ENCODE data around the gene C11orf86.
"Not testable (repeated sequence)": the region's sequence is repeated elsewhere in the genome, so short reads cannot be mapped to it uniquely, and the experiment has no call there.

- not testable (repeated sequence) for TF ChIP-seq POLR2A (IDR thresholded peaks at IDR 0.05; ENCODE audit: low read length); GATA1 (IDR thresholded peaks at IDR 0.05; ENCODE audit: low read depth, low read length)
Observed at GRCh38 chr11:67005200-67005599, 30.1 kb downstream of the C11orf86 start.
